ENCODE measurements around the gene ZFYVE9.

The ZFYVE9 gene

DNA sequence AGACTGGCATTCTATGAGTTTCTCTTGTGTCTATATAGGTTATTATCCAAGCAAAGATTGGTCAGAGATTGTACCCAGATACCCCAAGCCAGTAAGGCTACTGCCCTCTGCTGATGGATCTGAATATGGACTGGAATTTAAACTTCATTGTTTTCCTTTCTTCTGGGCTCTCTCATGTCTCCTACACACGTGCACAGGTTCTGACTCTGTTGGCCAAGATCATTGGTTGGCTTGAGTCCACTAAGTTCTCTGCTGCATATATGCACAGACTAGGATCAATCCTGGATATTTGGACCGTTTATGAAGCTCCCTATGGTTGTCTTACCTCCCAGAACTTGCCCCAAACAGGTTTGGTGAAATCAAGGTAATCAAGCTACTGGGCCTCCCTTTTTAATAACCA is 154.5 kb downstream of the ZFYVE9 start:
- no peak for TF ChIP-seq GATA3 (IDR thresholded peaks at IDR 0.05; ENCODE audit: low read depth, low read length)
- TF ChIP-seq GATA2 (IDR thresholded peaks at IDR 0.05; ENCODE audit: low read depth, low read length), result peak; percentile 30; the same call in 1 of the 2 replicates

- TF ChIP-seq GATA2 (IDR thresholded peaks at IDR 0.05; ENCODE audit: low read depth, low read length) (no peak), GATA3 (IDR thresholded peaks at IDR 0.05; ENCODE audit: low read depth, low read length) (no peak)
Observed at GRCh38 chr1:52305417-52306226, 163.7 kb downstream of the ZFYVE9 start.

GRCh38 chr1:52306227-52307006 is 164.5 kb downstream of the ZFYVE9 start:
- TF ChIP-seq GATA3 (IDR thresholded peaks at IDR 0.05; ENCODE audit: low read depth, low read length) (no peak), GATA2 (IDR thresholded peaks at IDR 0.05; ENCODE audit: low read depth, low read length) (no peak)

DNA sequence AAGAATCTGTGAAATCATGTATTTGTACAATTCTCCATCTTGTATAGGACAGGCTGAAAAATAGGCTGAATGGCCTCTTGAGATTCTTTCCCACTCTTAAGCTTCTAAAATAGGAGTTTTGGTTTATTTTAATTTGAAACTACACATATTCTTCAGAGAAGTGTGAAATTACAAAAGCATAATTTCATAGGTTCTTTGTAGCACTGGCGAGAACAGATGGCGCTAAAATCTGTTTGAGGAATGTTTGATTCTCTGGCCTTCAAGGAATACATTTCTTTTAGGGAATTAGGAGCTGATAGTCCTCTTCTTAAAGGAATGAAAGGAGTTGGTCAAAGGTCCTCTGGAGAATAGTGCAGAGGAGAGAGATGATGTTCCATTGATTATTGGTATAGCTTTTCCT is 179.2 kb downstream of the ZFYVE9 start:
- TF ChIP-seq GATA3 (IDR thresholded peaks at IDR 0.05; ENCODE audit: low read depth, low read length), result no peak
- TF ChIP-seq GATA2 (IDR thresholded peaks at IDR 0.05; ENCODE audit: low read depth, low read length), result no peak

DNA sequence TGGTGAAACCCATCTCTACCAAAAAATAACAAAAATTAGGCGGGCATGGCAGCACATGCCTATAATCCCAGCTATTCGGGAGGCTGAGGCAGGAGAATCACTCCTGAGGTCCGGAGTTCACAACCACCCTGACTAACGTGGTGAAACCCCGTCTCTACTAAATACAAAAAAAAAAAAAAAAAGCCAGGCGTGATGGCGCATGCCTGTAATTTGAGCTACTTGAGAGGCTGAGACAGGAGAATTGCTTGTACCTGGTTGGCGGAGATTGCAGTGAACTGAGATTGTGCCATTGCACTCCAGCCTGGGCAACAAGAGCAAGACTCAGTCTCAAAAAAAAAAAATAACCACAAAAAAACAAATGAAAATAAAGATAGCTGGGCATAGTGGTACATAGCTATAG is 181.8 kb downstream of the ZFYVE9 start:
- TF ChIP-seq GATA3 (IDR thresholded peaks at IDR 0.05; ENCODE audit: low read depth, low read length) (no peak), GATA2 (IDR thresholded peaks at IDR 0.05; ENCODE audit: low read depth, low read length) (no peak)

- TF ChIP-seq GATA2 (IDR thresholded peaks at IDR 0.05; ENCODE audit: low read depth, low read length), result no peak
- no peak for TF ChIP-seq GATA3 (IDR thresholded peaks at IDR 0.05; ENCODE audit: low read depth, low read length)
Observed at GRCh38 chr1:52325786-52326185, 183.9 kb downstream of the ZFYVE9 start.

- TF ChIP-seq GATA3 (IDR thresholded peaks at IDR 0.05; ENCODE audit: low read depth, low read length), result no peak
- TF ChIP-seq GATA2 (IDR thresholded peaks at IDR 0.05; ENCODE audit: low read depth, low read length), result no peak
Observed at GRCh38 chr1:52328615-52329014, 186.7 kb downstream of the ZFYVE9 start.

- TF ChIP-seq GATA2 (IDR thresholded peaks at IDR 0.05; ENCODE audit: low read depth, low read length) (no peak), GATA3 (IDR thresholded peaks at IDR 0.05; ENCODE audit: low read depth, low read length) (no peak)
Observed at GRCh38 chr1:52332411-52332810, 190.5 kb downstream of the ZFYVE9 start.

- TF ChIP-seq GATA2 (IDR thresholded peaks at IDR 0.05; ENCODE audit: low read depth, low read length), result no peak
Observed at GRCh38 chr1:52334906-52335528, 193.1 kb downstream of the ZFYVE9 start.

GRCh38 chr1:52337439-52337838 is 195.6 kb downstream of the ZFYVE9 start:
- TF ChIP-seq GATA3 (IDR thresholded peaks at IDR 0.05; ENCODE audit: low read depth, low read length) (no peak), GATA2 (IDR thresholded peaks at IDR 0.05; ENCODE audit: low read depth, low read length) (no peak)

- TF ChIP-seq GATA2 (IDR thresholded peaks at IDR 0.05; ENCODE audit: low read depth, low read length) (no peak), GATA3 (IDR thresholded peaks at IDR 0.05; ENCODE audit: low read depth, low read length) (no peak)
Observed at GRCh38 chr1:52341655-52342260, 199.9 kb downstream of the ZFYVE9 start.

- TF ChIP-seq GATA3 (IDR thresholded peaks at IDR 0.05; ENCODE audit: low read depth, low read length) (no peak), GATA2 (IDR thresholded peaks at IDR 0.05; ENCODE audit: low read depth, low read length) (no peak)
Observed at GRCh38 chr1:52343979-52344378, 202.1 kb downstream of the ZFYVE9 start.

GRCh38 chr1:52345252-52345651 is 203.4 kb downstream of the ZFYVE9 start:
- TF ChIP-seq GATA3 (IDR thresholded peaks at IDR 0.05; ENCODE audit: low read depth, low read length) (no peak), GATA2 (IDR thresholded peaks at IDR 0.05; ENCODE audit: low read depth, low read length) (no peak)

- TF ChIP-seq GATA2 (IDR thresholded peaks at IDR 0.05; ENCODE audit: low read depth, low read length) (no peak), GATA3 (IDR thresholded peaks at IDR 0.05; ENCODE audit: low read depth, low read length) (no peak)
Observed at GRCh38 chr1:52346653-52347052, 204.8 kb downstream of the ZFYVE9 start.

Data from SH-SY5Y (cell line).